HepG2 (cell line): ENCODE results near the gene JAZF1. TPM values are rescaled to one million over a fixed set of nuclear protein-coding genes. Genes with fewer than 3 reads are reported as not detected.

ENCODE experiments used
- ATAC-seq: fragments of 200-7000 bp; cut with Tn5 transposase; 3 replicates; pipeline ENCODE4 v1.9.1; 2020; ENCODE audit warnings: mild to moderate bottlenecking, moderate library complexity
- BruUV-seq: library from RNA; stranded (reverse); fragments of 400-500 nt; replicated peaks from 2 replicates; lab custom pipeline; 2021; lab: Mats Ljungman, UMichigan
- CTCF ChIA-PET: fragments of 300-600 bp; formaldehyde crosslinking; extraction: SDS; loops from one replicate; lab custom pipeline; 2021; ENCODE audit warnings: low total read pairs, inconsistent platforms, low intra/inter-chr PET ratio; lab: Yijun Ruan, JAX
- POLR2A ChIA-PET: fragments of 350-600 bp; sonication (Branson Sonifier 250); formaldehyde crosslinking; loops from one replicate; lab custom pipeline; 2020; ENCODE audit warnings: antibody characterized with exemption, inconsistent platforms; lab: Yijun Ruan, JAX
- DNase-seq: peaks from one replicate; pipeline ENCODE4 v3.0.0-alpha.2; 2015; ENCODE audit warnings: low spot score
- FAIRE-seq: peaks from 3 replicates; lab custom pipeline; 2011; peaks lifted over from hg19 to GRCh38; lab: Jason Lieb, UNC
- H2AFZ ChIP-seq: one replicate; pipeline ENCODE4 v1.6.1; 2011; ENCODE audit warnings: low read length, inconsistent platforms
- H3K27ac ChIP-seq: fragments of 300-600 bp; 3 replicates; pipeline ENCODE4 v1.8.0; 2011; ENCODE audit warnings: mixed run types, mild to moderate bottlenecking, mixed read lengths, low read length, inconsistent platforms; ENCODE audit not compliant: insufficient read depth; ENCODE audit errors: extremely low read length
- H3K27me3 ChIP-seq, 2 experiments: fragments of 200-600 bp in 1 of 2; 2 replicates in 1 of 2; 3 replicates in 1 of 2; pipeline versions ENCODE4 v1.6.0 to v1.8.0; 2011; ENCODE audit warnings: low read length in 2 of 2, mild to moderate bottlenecking in 2 of 2, moderate library complexity in 2 of 2, inconsistent platforms in 1 of 2; ENCODE audit not compliant: insufficient read depth in 2 of 2, control insufficient read depth in 1 of 2
- H3K36me3 ChIP-seq, 2 experiments: fragments of 200-600 bp in 1 of 2; replicated peaks in 1 of 2; 2 replicates in 1 of 2; 3 replicates in 1 of 2; pipeline versions ENCODE4 v1.5.1 to v1.8.0; 2011; ENCODE audit warnings: low read length in 2 of 2, inconsistent platforms in 1 of 2; ENCODE audit not compliant: insufficient read depth in 2 of 2, control insufficient read depth in 1 of 2
- H3K4me1 ChIP-seq: 2 replicates; pipeline ENCODE4 v1.5.1; 2012; ENCODE audit warnings: low read length, inconsistent platforms; ENCODE audit not compliant: insufficient read depth
- H3K4me2 ChIP-seq: 2 replicates; pipeline ENCODE4 v1.6.0; 2011; ENCODE audit warnings: low read depth, low read length, inconsistent platforms
- H3K4me3 ChIP-seq, 3 experiments: fragments of 200-600 bp in 1 of 3; sonication (generic), shearing (Covaris generic) in 1 of 3; replicated peaks in 1 of 3; 2 replicates each; pipeline ENCODE4 v1.5.1; 2011 to 2016; ENCODE audit warnings: low read length in 3 of 3, inconsistent platforms in 2 of 3, low read depth in 2 of 3, mild to moderate bottlenecking in 2 of 3, control low read depth in 1 of 3, mixed read lengths in 1 of 3; ENCODE audit not compliant: insufficient read depth in 1 of 3
- H3K79me2 ChIP-seq: one replicate; pipeline ENCODE4 v1.6.1; 2011; ENCODE audit warnings: low read length, inconsistent platforms; ENCODE audit not compliant: insufficient read depth
- H3K9ac ChIP-seq: 2 replicates; pipeline ENCODE4 v1.6.0; 2011; ENCODE audit warnings: mild to moderate bottlenecking, low read depth, low read length, inconsistent platforms; ENCODE audit not compliant: insufficient read depth
- H3K9me3 ChIP-seq: 2 replicates; pipeline ENCODE4 v1.5.1; 2012; ENCODE audit warnings: mild to moderate bottlenecking, low read length
- H4K20me1 ChIP-seq: 2 replicates; pipeline ENCODE4 v1.6.0; 2011; ENCODE audit warnings: inconsistent platforms, mild to moderate bottlenecking, low read length, moderate library complexity; ENCODE audit not compliant: insufficient read depth
- FOSL2 ChIP-seq: sonication (generic); formaldehyde crosslinking; IDR thresholded peaks from 2 replicates; pipeline ENCODE4 v1.4.0; 2020; ENCODE audit warnings: missing genetic modification reagents
- MAFF ChIP-seq: IDR thresholded peaks from 2 replicates; pipeline ENCODE4 v1.6.1; 2011; ENCODE audit warnings: low read depth, low read length, improper control_type of control experiment
- MAFK ChIP-seq, 2 experiments: IDR thresholded peaks in 1 of 2; conservative IDR thresholded peaks in 1 of 2; 2 replicates each; pipeline ENCODE4 v1.6.1; 2011; ENCODE audit warnings: improper control_type of control experiment in 2 of 2, low read length in 2 of 2
- NFE2L2 ChIP-seq: fragments of 150-350 bp; IDR thresholded peaks from 2 replicates; pipeline ENCODE4 v1.6.1; 2014; ENCODE audit warnings: low read length
- PHB2 ChIP-seq: fragments of 450-650 bp; IDR thresholded peaks from 2 replicates; pipeline ENCODE4 v1.6.1; 2018; ENCODE audit not compliant: partially characterized antibody
- ZNF839 ChIP-seq: sonication (generic); formaldehyde crosslinking; IDR thresholded peaks from 2 replicates; pipeline ENCODE4 v1.4.0; 2020; ENCODE audit warnings: missing genetic modification reagents, mild to moderate bottlenecking, borderline replicate concordance
- ZSCAN30 ChIP-seq: sonication (generic); formaldehyde crosslinking; IDR thresholded peaks from 2 replicates; pipeline ENCODE4 v1.5.0; 2020; ENCODE audit warnings: mild to moderate bottlenecking, missing genetic modification reagents
- WGBS: methylation state at CpG from one replicate; pipeline ENCODE4 v1.1.6; 2017; ENCODE audit warnings: low lambda C conversion rate; 5-methylcytosine and 5-hydroxymethylcytosine counted together
- in situ Hi-C: cut with HindIII; loops from 2 replicates; pipeline ENCODE4 v1.10.0; 2017; ENCODE audit warnings: low pct_unique_long_range_greater_than_20kb; ENCODE audit not compliant: extremely low pct_ligation_motif_present
- intact Hi-C: fragments of 100-400 bp; cut with micrococcal nuclease; formaldehyde crosslinking; loops from one replicate; pipeline ENCODE4 v1.10.0; 2022; ENCODE audit not compliant: unreplicated experiment
- polyA plus RNA-seq, 8 experiments: library from polyadenylated mRNA; depleted of rRNA in 3 of 8; stranded (reverse) in 7 of 8; unstranded in 1 of 8; fragments of >200 nt; fragmentation: Illumina TruSeq in 4 of 8; extraction: Trizol in 4 of 8; gene quantifications; 2 replicates each; pipeline versions ENCODE4 v1.2.1 to v1.2.3, GENCODE V29; 2011 to 2016; ENCODE audit warnings: low read depth in 4 of 8, missing spikeins in 1 of 8, mixed read lengths in 1 of 8; ENCODE audit not compliant: insufficient read depth in 1 of 8
- total RNA-seq, 5 experiments: library from RNA; depleted of rRNA; stranded (reverse); fragments of >200 nt; fragmentation: Illumina TruSeq; extraction: Trizol; gene quantifications; 2 replicates each; pipeline ENCODE4 v1.2.3, GENCODE V29; 2016; ENCODE audit warnings: low read depth in 1 of 5
- TF ChIP-seq, protein P1 (sequence below): IDR thresholded peaks from 2 replicates; pipeline ENCODE4 v1.6.1; 2012; ENCODE audit warnings: low read depth, low read length, improper control_type of control experiment
- TF ChIP-seq, protein P2 (sequence below): sonication (generic); formaldehyde crosslinking; IDR thresholded peaks from 2 replicates; pipeline ENCODE4 v1.5.1; 2020; ENCODE audit warnings: mild to moderate bottlenecking, missing genetic modification reagents, borderline replicate concordance

JAZF1 gene
- total and polyA plus RNA-seq, 2 of the 13 experiments (the other 11 are each of a cell fraction or from before 2014, with no cell fraction given): not detected

DNA sequence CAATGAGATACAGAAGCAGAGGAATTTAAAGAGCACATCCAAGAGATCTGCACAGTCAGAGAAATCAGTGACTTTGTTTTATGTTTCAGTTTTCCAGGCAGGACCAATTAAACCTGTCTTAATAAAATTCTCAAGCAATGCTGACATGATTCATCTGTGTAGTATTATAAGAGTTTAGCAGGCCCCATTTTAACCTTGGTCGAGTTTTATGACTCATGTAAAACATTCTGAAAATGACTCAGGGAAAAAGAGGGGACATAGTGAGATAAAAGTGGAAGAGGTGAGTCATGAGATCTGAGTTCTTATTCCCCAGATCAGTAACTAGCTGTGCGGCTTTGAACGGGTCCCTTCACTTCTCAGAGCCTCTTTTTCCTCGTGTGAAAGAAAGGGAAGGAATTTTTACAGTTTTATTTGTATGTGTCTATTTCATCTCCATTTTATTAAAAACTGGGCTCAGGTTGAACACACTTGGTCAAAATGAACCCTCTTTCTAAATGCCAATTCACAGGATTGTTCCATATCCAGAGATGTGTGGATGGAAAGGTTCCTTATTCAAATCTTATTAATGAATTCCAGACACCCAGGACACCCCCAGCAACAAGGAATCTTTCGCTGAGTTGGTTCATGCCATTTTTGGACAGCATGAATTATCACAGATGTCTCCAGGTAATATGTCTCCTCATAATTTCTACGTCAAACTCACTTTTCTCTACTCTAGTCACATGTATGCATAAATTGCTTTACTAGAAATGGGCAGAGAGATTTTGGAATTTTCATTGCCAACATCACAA, 143.2 kb downstream of the JAZF1 start:
- intact Hi-C loops: no loop called here

More for the DNA sequence above, 143.2 kb downstream of the JAZF1 start:
- H3K4me1 ChIP-seq: peaks cover 9% of the 10 kb centered on the region
- FAIRE-seq (no peak), ATAC-seq (no peak), DNase-seq (peak; percentile 56)
- H3K4me2 ChIP-seq: no peak overlapping the region
- 15% methylated on average over 6 of the region's 6 CpGs for WGBS
- POLR2A ChIA-PET: no interaction called here
- no peaks in the 10 kb centered on the region for H4K20me1 ChIP-seq
- BruUV-seq: no TSS peak
- peak; percentile 20 to 21; a peak in 1 of 4 replicates for TF ChIP-seq MAFK (conservative IDR thresholded peaks at IDR 0.05 in 1 of 2, IDR thresholded peaks at IDR 0.05 in 1 of 2; ENCODE audit: low read length in 2 of 2)
- TF ChIP-seq NFE2L2: peak; percentile 53; the same call in 1 of the 2 replicates
- no peak for TF ChIP-seq ZNF839 (CRISPR knock-in tag)
- TF ChIP-seq, protein P1, sequence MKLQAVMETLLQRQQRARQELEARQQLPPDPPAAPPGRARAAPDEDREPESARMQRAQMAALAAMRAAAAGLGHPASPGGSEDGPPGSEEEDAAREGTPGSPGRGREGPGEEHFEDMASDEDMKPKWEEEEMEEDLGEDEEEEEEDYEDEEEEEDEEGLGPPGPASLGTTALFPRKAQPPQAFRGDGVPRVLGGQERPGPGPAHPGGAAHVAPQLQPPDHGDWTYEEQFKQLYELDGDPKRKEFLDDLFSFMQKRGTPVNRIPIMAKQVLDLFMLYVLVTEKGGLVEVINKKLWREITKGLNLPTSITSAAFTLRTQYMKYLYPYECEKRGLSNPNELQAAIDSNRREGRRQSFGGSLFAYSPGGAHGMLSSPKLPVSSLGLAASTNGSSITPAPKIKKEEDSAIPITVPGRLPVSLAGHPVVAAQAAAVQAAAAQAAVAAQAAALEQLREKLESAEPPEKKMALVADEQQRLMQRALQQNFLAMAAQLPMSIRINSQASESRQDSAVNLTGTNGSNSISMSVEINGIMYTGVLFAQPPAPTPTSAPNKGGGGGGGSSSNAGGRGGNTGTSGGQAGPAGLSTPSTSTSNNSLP: peak; percentile 30; the same call in 1 of the 2 replicates
- TF ChIP-seq ZSCAN30: no peak
- no peak for TF ChIP-seq PHB2
- 0 out of 2 replicates have a peak, but pooled peaks have one; percentile 37 for TF ChIP-seq MAFF
- peak; percentile 13; the same call in 1 of the 2 replicates for TF ChIP-seq FOSL2
- TF ChIP-seq, protein P2, sequence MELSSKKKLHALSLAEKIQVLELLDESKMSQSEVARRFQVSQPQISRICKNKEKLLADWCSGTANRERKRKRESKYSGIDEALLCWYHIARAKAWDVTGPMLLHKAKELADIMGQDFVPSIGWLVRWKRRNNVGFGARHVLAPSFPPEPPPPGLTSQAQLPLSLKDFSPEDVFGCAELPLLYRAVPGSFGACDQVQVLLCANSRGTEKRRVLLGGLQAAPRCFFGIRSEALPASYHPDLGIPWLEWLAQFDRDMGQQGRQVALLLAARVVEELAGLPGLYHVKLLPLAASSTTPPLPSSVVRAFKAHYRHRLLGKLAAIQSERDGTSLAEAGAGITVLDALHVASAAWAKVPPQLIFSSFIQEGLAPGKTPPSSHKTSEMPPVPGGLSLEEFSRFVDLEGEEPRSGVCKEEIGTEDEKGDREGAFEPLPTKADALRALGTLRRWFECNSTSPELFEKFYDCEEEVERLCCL (CRISPR knock-in tag): no peak
- in situ Hi-C loops: no loop called here
- H3K9ac ChIP-seq: no peak overlapping the region
- H3K36me3 ChIP-seq: no peaks in the 10 kb centered on the region
- H2AFZ ChIP-seq: no peak overlapping the region
- H3K79me2 ChIP-seq: no peaks in the 10 kb centered on the region
- H3K27me3 ChIP-seq: peaks cover 0 to 3% of the 10 kb centered on the region in 2 experiments; a peak in 2 of 5 replicates
- no peaks in the 10 kb centered on the region for H3K9me3 ChIP-seq
- CTCF ChIA-PET: no interaction called here
- H3K4me3 ChIP-seq: no peak overlapping the region
- no peak overlapping the region for H3K27ac ChIP-seq
